Esophagus (tissue), 2 donors: ENCODE results near the gene LBHD2. TPM values are rescaled to one million over a fixed set of nuclear protein-coding genes. Genes with fewer than 3 reads are reported as not detected.

Experiments
- H3K27ac ChIP-seq, 2 donors: one replicate each; pipeline ENCODE4 v1.5.1; 2013; ENCODE audit warnings: low read depth in 2 of 2, mild to moderate bottlenecking in 2 of 2, inconsistent platforms in 1 of 2, low read length in 1 of 2, moderate library complexity in 1 of 2
- H3K27me3 ChIP-seq, 2 donors: one replicate each; pipeline ENCODE4 v1.6.1; 2013; ENCODE audit warnings: low read length in 2 of 2, control low read depth in 1 of 2, mild to moderate bottlenecking in 1 of 2; ENCODE audit not compliant: insufficient read depth in 2 of 2, control insufficient read depth in 1 of 2
- H3K36me3 ChIP-seq, 2 donors: one replicate each; pipeline ENCODE4 v1.6.1; 2013; ENCODE audit warnings: low read length in 1 of 2; ENCODE audit not compliant: control insufficient read depth in 2 of 2, insufficient read depth in 2 of 2
- H3K4me1 ChIP-seq, 2 donors: one replicate each; pipeline ENCODE4 v1.6.1; 2013; ENCODE audit warnings: low read length in 1 of 2; ENCODE audit not compliant: control insufficient read depth in 2 of 2, insufficient read depth in 2 of 2
- H3K4me3 ChIP-seq, 2 donors: one replicate each; pipeline ENCODE4 v1.5.1; 2013; ENCODE audit warnings: low read length in 2 of 2, mild to moderate bottlenecking in 2 of 2, low read depth in 1 of 2, moderate library complexity in 1 of 2
- H3K9me3 ChIP-seq, 2 donors: one replicate each; pipeline ENCODE4 v1.6.1; 2013; ENCODE audit warnings: mild to moderate bottlenecking in 2 of 2, low read depth in 1 of 2, low read length in 1 of 2, moderate library complexity in 1 of 2; ENCODE audit not compliant: control insufficient read depth in 2 of 2, insufficient read depth in 1 of 2
- WGBS, 2 donors: extraction: QIAGEN DNeasy Blood & Tissue Kit; methylation state at CpG; one replicate each; pipeline ENCODE4 v1.1.7; 2013; 5-methylcytosine and 5-hydroxymethylcytosine counted together
- polyA plus RNA-seq, 2 donors: library from polyadenylated mRNA; stranded (reverse); fragments of 200-250 nt; gene quantifications; one replicate each; pipeline ENCODE4 v1.2.3, GENCODE V29; 2013
- donor health status: healthy with polysubstance abuse.
- donor health status: Bipolar disorder and iron deficiency.

LBHD2 gene
- polyA plus RNA-seq, 2 donors, result not detected

GRCh38 chr14:103128631-103129300 is 44.8 kb downstream of the LBHD2 start:
- WGBS, 2 donors, result 45 to 48% methylated on average over 13 of the region's 13 CpGs
- Histone ChIP-seq H3K36me3 (peaks cover 0 to 28% of the 10 kb centered on the region in 2 donors), H3K4me1 (peaks cover 24 to 53% of the 10 kb centered on the region in 2 donors), H3K4me3 (peak overlapping the region in 1 of 2 donors; percentile 28), H3K9me3 (no peaks in the 10 kb centered on the region), H3K27ac (peak overlapping the region; percentile 20 to 89), H3K27me3 (no peaks in the 10 kb centered on the region)

GRCh38 chr14:103129301-103130016 is 45.4 kb downstream of the LBHD2 start:
- H3K9me3 ChIP-seq, result no peaks in the 10 kb centered on the region
- H3K4me1 ChIP-seq, result peaks cover 18 to 46% of the 10 kb centered on the region in 2 donors
- H3K27ac ChIP-seq, result peak overlapping the region; percentile 20 to 89
- no peak overlapping the region for H3K4me3 ChIP-seq
- WGBS, 2 donors, result 71 to 73% methylated on average over 12 of the region's 12 CpGs
- no peaks in the 10 kb centered on the region for H3K27me3 ChIP-seq
- H3K36me3 ChIP-seq, result peaks cover 0 to 32% of the 10 kb centered on the region in 2 donors

GRCh38 chr14:103130017-103130764 is 46.2 kb downstream of the LBHD2 start:
- H3K36me3 ChIP-seq, result peaks cover 0 to 36% of the 10 kb centered on the region in 2 donors
- 79 to 80% methylated on average over 26 of the region's 26 CpGs for WGBS, 2 donors

GRCh38 chr14:103130965-103131364 is 47.0 kb downstream of the LBHD2 start:
- peaks cover 0 to 40% of the 10 kb centered on the region in 2 donors for H3K36me3 ChIP-seq
- H3K4me1 ChIP-seq, result peaks cover 18 to 40% of the 10 kb centered on the region in 2 donors
- no peak overlapping the region for H3K4me3 ChIP-seq
- peak overlapping the region; percentile 36 to 82 for H3K27ac ChIP-seq
- WGBS, 2 donors, result 35 to 40% methylated on average over 8 of the region's 8 CpGs
- no peaks in the 10 kb centered on the region for H3K9me3 ChIP-seq
- no peaks in the 10 kb centered on the region for H3K27me3 ChIP-seq

More at GRCh38 chr14:103130017-103130764, 46.2 kb downstream of the LBHD2 start:
- Histone ChIP-seq H3K4me3 (no peak overlapping the region), H3K27me3 (no peaks in the 10 kb centered on the region), H3K27ac (peak overlapping the region; percentile 36 to 89), H3K9me3 (no peaks in the 10 kb centered on the region), H3K4me1 (peaks cover 17 to 46% of the 10 kb centered on the region in 2 donors)

- Histone ChIP-seq H3K36me3 (peaks cover 0 to 39% of the 10 kb centered on the region in 2 donors), H3K4me3 (no peak overlapping the region), H3K27ac (peak overlapping the region in 1 of 2 donors; percentile 82), H3K4me1 (peaks cover 18 to 38% of the 10 kb centered on the region in 2 donors), H3K9me3 (no peaks in the 10 kb centered on the region), H3K27me3 (no peaks in the 10 kb centered on the region)
- 86 to 90% methylated on average over 8 to 9 of the region's 9 CpGs for WGBS, 2 donors
Measured at GRCh38 chr14:103131580-103131979, 47.6 kb downstream of the LBHD2 start.

GRCh38 chr14:103132381-103133209 is 48.6 kb downstream of the LBHD2 start:
- 76 to 83% methylated on average over 39 of the region's 39 CpGs for WGBS, 2 donors
- Histone ChIP-seq H3K27ac (no peak overlapping the region), H3K4me1 (peaks cover 15 to 35% of the 10 kb centered on the region in 2 donors), H3K9me3 (no peaks in the 10 kb centered on the region), H3K27me3 (no peaks in the 10 kb centered on the region), H3K4me3 (no peak overlapping the region), H3K36me3 (peaks cover 0 to 37% of the 10 kb centered on the region in 2 donors)

- H3K9me3 ChIP-seq, result no peaks in the 10 kb centered on the region
- H3K36me3 ChIP-seq, result peaks cover 0 to 37% of the 10 kb centered on the region in 2 donors
- WGBS, 2 donors, result 87 to 91% methylated on average over 25 of the region's 25 CpGs
- no peak overlapping the region for H3K4me3 ChIP-seq
- no peaks in the 10 kb centered on the region for H3K27me3 ChIP-seq
- peaks cover 12 to 35% of the 10 kb centered on the region in 2 donors for H3K4me1 ChIP-seq
- no peak overlapping the region for H3K27ac ChIP-seq
Measured at GRCh38 chr14:103133210-103134140, 49.5 kb downstream of the LBHD2 start.

- Histone ChIP-seq H3K4me3 (no peak overlapping the region), H3K36me3 (peaks cover 0 to 37% of the 10 kb centered on the region in 2 donors), H3K4me1 (peaks cover 12 to 27% of the 10 kb centered on the region in 2 donors), H3K27me3 (no peaks in the 10 kb centered on the region), H3K9me3 (no peaks in the 10 kb centered on the region), H3K27ac (no peak overlapping the region)
- WGBS, 2 donors, result 46 to 69% methylated on average over 2 of the region's 2 CpGs
Measured at GRCh38 chr14:103134405-103134804, 50.4 kb downstream of the LBHD2 start.
